Gastrocnemius medialis (tissue), 4 donors: ENCODE measurements around the gene JAKMIP1. TPM values are rescaled to one million over a fixed set of nuclear protein-coding genes. Genes with fewer than 3 reads are reported as not detected.

ENCODE experiments used
- ATAC-seq, 2 donors: fragments of 150-250 bp; one replicate each; pipeline ENCODE4 v1.9.1; 2016
- DNase-seq, 2 donors: peaks; one replicate each; pipeline ENCODE4 v3.0.0-alpha.2; 2019
- H3K27ac ChIP-seq, 4 donors: fragments of 200-600 bp; sonication (generic); 1 replicate in 1 of 4; 2 replicates in 3 of 4; pipeline ENCODE4 v1.5.1; 2016 to 2018; ENCODE audit warnings: mild to moderate bottlenecking in 2 of 4, moderate library complexity in 1 of 4
- H3K27me3 ChIP-seq, 3 donors: fragments of 200-600 bp; sonication (generic) in 2 of 3; 1 replicate in 1 of 3; 2 replicates in 2 of 3; pipeline versions ENCODE4 v1.5.1 to v1.6.0; 2016 to 2019; ENCODE audit warnings: mild to moderate bottlenecking in 1 of 3, moderate library complexity in 1 of 3
- H3K36me3 ChIP-seq, 2 donors: fragments of 200-600 bp; sonication (generic) in 1 of 2; one replicate each; pipeline ENCODE4 v1.5.1; 2017 to 2018
- H3K4me1 ChIP-seq, 2 donors: fragments of 200-600 bp; sonication (generic) in 1 of 2; one replicate each; pipeline ENCODE4 v1.5.1; 2016 to 2017; ENCODE audit warnings: mild to moderate bottlenecking in 2 of 2
- H3K4me3 ChIP-seq, 4 donors: fragments of 200-600 bp; sonication (generic) in 3 of 4; 1 replicate in 1 of 4; 2 replicates in 3 of 4; pipeline ENCODE4 v1.5.1; 2016 to 2019; ENCODE audit warnings: mild to moderate bottlenecking in 2 of 4
- H3K9me3 ChIP-seq, 3 donors: fragments of 200-600 bp; sonication (generic) in 2 of 3; 1 replicate in 1 of 3; 2 replicates in 2 of 3; pipeline ENCODE4 v1.5.1; 2016 to 2019
- CTCF ChIP-seq, 5 experiments: fragments of 450-650 bp in 3 of 5; fragments of 200-600 bp in 2 of 5; sonication (generic) in 2 of 5; IDR thresholded peaks in 4 of 5; conservative IDR thresholded peaks in 1 of 5; 1 replicate in 4 of 5; 2 replicates in 1 of 5; pipeline ENCODE4 v1.5.1; 2016 to 2019; ENCODE audit warnings: antibody characterized with exemption in 5 of 5, mild to moderate bottlenecking in 3 of 5, moderate library complexity in 3 of 5
- POLR2A ChIP-seq, 2 donors: fragments of 450-650 bp; IDR thresholded peaks; one replicate each; pipeline ENCODE4 v1.6.1; 2017; ENCODE audit warnings: antibody characterized with exemption in 2 of 2, mild to moderate bottlenecking in 2 of 2, moderate library complexity in 2 of 2
- in situ Hi-C, 4 donors: fragments of 200-750 bp; cut with MboI; loops; one replicate each; pipeline versions ENCODE4 v1.15.0 to v1.8.0; 2017; ENCODE audit warnings: low sequenced_read_pairs in 4 of 4
- intact Hi-C: fragments of 100-400 bp; cut with DNase I; formaldehyde crosslinking; loops from one replicate; pipeline ENCODE4 v1.15.1; 2023; ENCODE audit warnings: low total_unique reads
- total RNA-seq, 4 donors: library from RNA; depleted of rRNA; stranded (reverse); fragments of >200 nt; gene quantifications; one replicate each; pipeline versions ENCODE4 v1.1.0 to v1.2.3, GENCODE V29; 2016

Gene JAKMIP1
- total RNA-seq, 4 donors from 2014 or later = 0.62 TPM; not detected in 3

- Histone ChIP-seq H3K36me3 (no peaks in the 10 kb centered on the region), H3K4me3 (no peak overlapping the region), H3K9me3 (no peaks in the 10 kb centered on the region), H3K27me3 (peaks cover 0 to 12% (median 0%) of the 10 kb centered on the region in 3 donors), H3K4me1 (no peaks in the 10 kb centered on the region), H3K27ac (no peak overlapping the region)
- no peak for DNase-seq
- ATAC-seq = no peak
- intact Hi-C loops = loop anchor here (10.0 kb wide), 1 partner anchor 335 kb away; no protein-coding TSS in a partner anchor
- in situ Hi-C loops = no loop called here
- TF ChIP-seq CTCF (IDR thresholded peaks at IDR 0.05 in 4 of 5, conservative IDR thresholded peaks at IDR 0.05 in 1 of 5) (no peak), POLR2A (IDR thresholded peaks at IDR 0.05) (no peak)
These were observed 210.8 kb downstream of the JAKMIP1 start for GRCh38 chr4:5989236-5990225.

DNA sequence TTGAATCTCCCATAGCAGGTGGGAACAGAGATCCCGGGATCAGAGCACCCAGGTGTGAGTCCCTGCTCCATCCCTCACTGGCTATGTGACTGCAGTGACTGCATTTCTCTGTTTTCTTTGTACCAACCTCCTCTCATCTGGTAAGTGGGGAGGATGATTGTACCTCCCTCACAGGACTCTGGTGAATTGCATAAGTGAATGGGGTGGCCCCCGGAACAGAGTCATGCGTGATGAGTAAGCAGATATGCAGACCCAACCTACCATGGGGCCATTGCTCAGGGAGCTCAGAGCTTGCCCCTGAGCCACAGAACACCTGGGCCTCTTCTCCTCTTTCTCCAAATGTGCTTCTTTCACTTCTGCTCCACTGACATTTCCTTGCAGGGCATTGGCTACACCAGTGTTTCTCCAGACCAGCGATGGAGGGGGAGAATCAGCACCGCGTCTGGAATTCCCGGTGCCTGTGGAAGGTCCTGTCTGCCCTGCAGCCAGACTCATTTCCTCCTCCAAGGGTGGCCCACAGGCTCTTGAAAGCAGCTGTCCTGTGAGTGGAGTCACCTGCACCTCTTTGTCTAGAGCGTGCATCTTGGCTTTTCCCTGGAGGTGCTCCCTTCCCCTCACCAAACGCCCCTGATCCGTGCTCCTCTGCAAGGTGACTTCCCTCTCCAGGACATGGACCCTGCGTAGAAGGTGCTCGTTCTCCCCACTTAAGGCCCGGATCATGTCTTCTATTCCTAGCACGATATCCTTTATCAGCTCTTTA, 212.1 kb downstream of the JAKMIP1 start:
- Histone ChIP-seq H3K9me3 (no peaks in the 10 kb centered on the region), H3K27me3 (peaks cover 0 to 12% (median 0%) of the 10 kb centered on the region in 3 donors), H3K27ac (no peak overlapping the region), H3K4me3 (no peak overlapping the region), H3K4me1 (no peaks in the 10 kb centered on the region), H3K36me3 (no peaks in the 10 kb centered on the region)
- intact Hi-C loops = no loop called here
- no peak for ATAC-seq
- DNase-seq = no peak
- TF ChIP-seq CTCF (IDR thresholded peaks at IDR 0.05 in 4 of 5, conservative IDR thresholded peaks at IDR 0.05 in 1 of 5) (no peak), POLR2A (IDR thresholded peaks at IDR 0.05) (no peak)
- in situ Hi-C loops = no loop called here

DNA sequence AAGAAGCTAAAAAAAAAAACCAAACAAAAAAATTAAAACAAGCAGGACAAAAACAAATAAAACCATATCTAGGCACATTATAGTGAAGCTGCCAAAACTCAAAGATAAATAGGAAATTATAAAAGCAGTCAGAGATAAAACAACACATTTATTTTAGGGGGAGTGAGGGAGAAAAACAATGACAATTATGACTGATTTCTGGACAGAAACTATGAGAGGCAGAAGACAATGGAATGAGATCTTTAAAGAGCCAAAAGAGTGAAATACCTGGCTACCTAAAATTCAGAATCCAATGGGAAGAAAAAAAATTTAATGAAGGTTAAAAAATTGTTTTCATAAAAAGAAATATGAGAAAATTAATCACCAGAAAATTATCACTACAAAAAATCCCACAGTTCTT, 215.5 kb downstream of the JAKMIP1 start:
- H3K27ac ChIP-seq = no peak overlapping the region
- no peaks in the 10 kb centered on the region for H3K9me3 ChIP-seq
- DNase-seq (no peak), ATAC-seq (no peak)
- H3K27me3 ChIP-seq = peaks cover 0 to 8% (median 4%) of the 10 kb centered on the region in 3 donors
- no peaks in the 10 kb centered on the region for H3K36me3 ChIP-seq
- intact Hi-C loops = no loop called here
- in situ Hi-C loops = no loop called here
- TF ChIP-seq CTCF (IDR thresholded peaks at IDR 0.05 in 4 of 5, conservative IDR thresholded peaks at IDR 0.05 in 1 of 5) (no peak), POLR2A (IDR thresholded peaks at IDR 0.05) (no peak)
- no peak overlapping the region for H3K4me3 ChIP-seq
- no peaks in the 10 kb centered on the region for H3K4me1 ChIP-seq

- peaks cover 0 to 12% (median 4%) of the 10 kb centered on the region in 3 donors for H3K27me3 ChIP-seq
- in situ Hi-C loops = no loop called here
- H3K4me3 ChIP-seq = no peak overlapping the region
- no peak overlapping the region for H3K27ac ChIP-seq
- H3K36me3 ChIP-seq = no peaks in the 10 kb centered on the region
- H3K4me1 ChIP-seq = no peaks in the 10 kb centered on the region
- no peaks in the 10 kb centered on the region for H3K9me3 ChIP-seq
- intact Hi-C loops = no loop called here
- no peak for TF ChIP-seq CTCF (IDR thresholded peaks at IDR 0.05 in 4 of 5, conservative IDR thresholded peaks at IDR 0.05 in 1 of 5)
- TF ChIP-seq POLR2A (IDR thresholded peaks at IDR 0.05) = no peak
- no peak for ATAC-seq
- no peak for DNase-seq
These were observed 218.0 kb downstream of the JAKMIP1 start for GRCh38 chr4:5982156-5982973.
